Fibroblast of skin of scalp (primary cell): ENCODE measurements around the gene NT5DC4. TPM values are rescaled to one million over a fixed set of nuclear protein-coding genes. Genes with fewer than 3 reads are reported as not detected.

Experiments
- DNase-seq: peaks from one replicate; pipeline ENCODE4 v3.0.0-alpha.2; 2013
- polyA plus RNA-seq, 2 experiments: library from polyadenylated mRNA; unstranded; fragments of 120-200 nt; gene quantifications; one replicate each; pipeline ENCODE4 v1.2.1, GENCODE V29; 2013; ENCODE audit not compliant: insufficient read length in 2 of 2

The NT5DC4 gene
- not detected for polyA plus RNA-seq (2013, experiment 1 of 2; ENCODE audit: insufficient read length)
- polyA plus RNA-seq (2013, experiment 2 of 2; ENCODE audit: insufficient read length) = not detected

GRCh38 chr2:112720785-112721184, at the start of gene NT5DC4:
NT5DC4 (plus strand) TSS chr2:112721020; CDS start chr2:112721080, 60 bp downstream.
- DNase-seq = no peak

- DNase-seq = no peak
Observed at GRCh38 chr2:112671801-112672200, 49.0 kb upstream of the NT5DC4 start.

- no peak for DNase-seq
Observed at GRCh38 chr2:112673008-112673407, 47.8 kb upstream of the NT5DC4 start.

- DNase-seq = no peak
Observed at GRCh38 chr2:112674229-112674628, 46.6 kb upstream of the NT5DC4 start.

GRCh38 chr2:112679484-112679883, 41.3 kb upstream of the NT5DC4 start:
- DNase-seq = no peak

- no peak for DNase-seq
Observed at GRCh38 chr2:112680666-112681101, 40.1 kb upstream of the NT5DC4 start.

GRCh38 chr2:112682101-112682500, 38.7 kb upstream of the NT5DC4 start:
- no peak for DNase-seq

GRCh38 chr2:112683550-112684414, 37.0 kb upstream of the NT5DC4 start:
- DNase-seq = no peak

GRCh38 chr2:112684415-112684775, 36.4 kb upstream of the NT5DC4 start:
- no peak for DNase-seq

- no peak for DNase-seq
Observed at GRCh38 chr2:112685271-112685884, 35.4 kb upstream of the NT5DC4 start.

GRCh38 chr2:112686348-112687217, 34.2 kb upstream of the NT5DC4 start:
- no peak for DNase-seq

- no peak for DNase-seq
Observed at GRCh38 chr2:112687522-112687921, 33.3 kb upstream of the NT5DC4 start.

GRCh38 chr2:112688086-112688880, 32.5 kb upstream of the NT5DC4 start:
- DNase-seq = no peak

- peak; percentile 29 for DNase-seq
Observed at GRCh38 chr2:112690853-112691401, 29.9 kb upstream of the NT5DC4 start.

GRCh38 chr2:112691881-112692281, 28.9 kb upstream of the NT5DC4 start:
- no peak for DNase-seq

GRCh38 chr2:112692495-112692911, 28.3 kb upstream of the NT5DC4 start:
- DNase-seq = peak; percentile 84

GRCh38 chr2:112692918-112693317, 27.9 kb upstream of the NT5DC4 start:
- no peak for DNase-seq

GRCh38 chr2:112693596-112693995, 27.2 kb upstream of the NT5DC4 start:
- DNase-seq = no peak

GRCh38 chr2:112694182-112694581, 26.6 kb upstream of the NT5DC4 start:
- no peak for DNase-seq

- no peak for DNase-seq
Observed at GRCh38 chr2:112698834-112699515, 21.8 kb upstream of the NT5DC4 start.
